ENCODE results near the gene SLC16A3.
"Not testable (repeated sequence)": the region's sequence is repeated elsewhere in the genome, so short reads cannot be mapped to it uniquely, and the experiment has no call there.

The SLC16A3 gene

DNA sequence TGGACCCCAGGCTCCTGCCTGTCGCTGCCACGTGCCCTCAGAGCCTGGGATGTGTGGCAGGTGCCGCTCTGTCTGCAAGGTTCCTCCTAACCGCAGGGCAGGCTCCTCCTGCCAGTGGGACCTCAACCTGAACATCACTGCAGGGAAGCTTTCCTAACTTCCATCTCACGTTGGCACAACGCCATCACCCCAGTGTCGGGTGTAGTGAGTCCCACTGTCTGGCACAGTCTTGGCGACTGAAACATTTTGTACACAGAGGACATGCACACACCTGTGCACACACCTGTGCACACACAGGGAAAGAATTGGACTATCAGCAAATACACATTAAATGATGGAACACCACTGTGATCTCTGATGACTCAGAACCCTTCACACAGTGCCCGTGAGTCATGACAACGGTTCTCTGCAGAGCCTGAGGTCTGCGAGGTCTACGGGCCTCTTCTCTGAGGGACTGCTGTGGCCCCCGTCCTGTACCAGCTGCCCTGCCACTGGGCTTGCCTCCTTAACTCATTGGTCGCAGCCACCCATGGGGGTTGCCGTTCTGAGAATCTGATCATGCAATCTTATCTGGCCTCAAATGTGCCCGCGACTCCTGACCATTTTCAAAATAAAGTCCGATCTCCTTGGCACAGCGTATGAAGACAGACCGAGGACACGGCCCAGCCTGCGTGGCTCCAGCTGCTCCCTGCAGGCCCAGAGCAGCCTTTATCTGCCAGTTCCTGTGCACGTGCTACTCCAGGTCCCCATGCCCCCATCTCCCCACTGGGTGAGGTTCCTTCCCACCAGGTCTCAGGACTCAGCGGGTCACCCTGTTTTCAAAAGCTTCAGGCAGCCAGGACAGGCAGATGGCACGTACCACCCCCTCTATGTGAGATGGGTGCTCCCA is 23.8 kb upstream of the SLC16A3 start:
- DNase-seq = no peak

- peak; percentile 62 for DNase-seq
These were observed 22.9 kb upstream of the SLC16A3 start for GRCh38 chr17:82205720-82206508.

- not testable (repeated sequence) for DNase-seq
These were observed 18.2 kb upstream of the SLC16A3 start for GRCh38 chr17:82210655-82211054.

DNA sequence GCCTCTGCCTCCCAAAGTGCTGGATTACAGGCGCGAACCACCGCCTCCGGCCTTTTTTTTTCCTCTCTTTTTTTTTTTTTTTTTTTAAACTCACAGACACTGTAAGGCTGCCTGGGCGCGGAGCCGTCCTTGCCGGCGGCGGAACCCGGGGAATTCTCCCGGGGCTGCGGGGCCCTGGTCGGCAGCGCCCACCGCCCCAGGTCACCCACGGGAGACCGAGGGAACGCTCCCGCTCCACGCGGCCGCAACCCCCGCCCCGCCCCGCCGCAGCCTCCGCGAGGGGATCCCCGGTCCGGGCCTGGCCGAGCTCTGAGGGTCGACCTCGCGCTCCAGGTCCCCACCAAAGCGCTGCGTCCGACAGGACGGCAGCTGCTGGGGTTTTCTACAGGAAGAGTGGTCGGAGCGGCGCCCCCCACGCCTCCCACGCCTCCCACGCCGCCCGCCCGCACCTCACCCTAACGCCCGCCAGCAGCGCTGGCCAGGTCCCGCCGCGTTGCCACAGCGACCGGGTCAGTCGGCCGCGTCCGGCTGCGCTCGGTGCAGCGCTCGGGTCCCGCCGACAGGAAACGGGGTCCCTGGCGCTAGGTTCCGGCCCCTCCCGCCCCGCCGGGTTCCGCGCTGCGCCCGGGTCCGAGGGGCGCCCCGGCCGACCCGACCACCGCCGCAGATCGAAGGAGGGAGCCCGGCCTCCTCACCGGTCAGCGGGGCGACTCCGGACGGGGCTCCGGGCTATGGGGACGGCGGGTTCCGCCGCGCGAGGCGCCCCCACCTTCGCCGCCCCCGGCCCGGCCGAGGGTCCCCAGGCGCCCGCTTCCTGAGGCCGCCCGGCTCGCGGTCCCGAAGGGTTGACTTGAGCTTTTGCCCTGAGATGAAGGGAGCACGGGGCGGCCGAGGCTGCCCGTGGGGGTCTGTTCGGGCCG is 16.3 kb upstream of the SLC16A3 start, which contains the start of gene CCDC57:
TSS of gene CCDC57 (minus strand) at position 512 of the 920 bp plus-strand sequence. CDS start 10,898 bp downstream, outside the sequence.
- peak; percentile 35 for DNase-seq

GRCh38 chr17:82213251-82214011 is 15.4 kb upstream of the SLC16A3 start:
- DNase-seq = peak; percentile 49

DNA sequence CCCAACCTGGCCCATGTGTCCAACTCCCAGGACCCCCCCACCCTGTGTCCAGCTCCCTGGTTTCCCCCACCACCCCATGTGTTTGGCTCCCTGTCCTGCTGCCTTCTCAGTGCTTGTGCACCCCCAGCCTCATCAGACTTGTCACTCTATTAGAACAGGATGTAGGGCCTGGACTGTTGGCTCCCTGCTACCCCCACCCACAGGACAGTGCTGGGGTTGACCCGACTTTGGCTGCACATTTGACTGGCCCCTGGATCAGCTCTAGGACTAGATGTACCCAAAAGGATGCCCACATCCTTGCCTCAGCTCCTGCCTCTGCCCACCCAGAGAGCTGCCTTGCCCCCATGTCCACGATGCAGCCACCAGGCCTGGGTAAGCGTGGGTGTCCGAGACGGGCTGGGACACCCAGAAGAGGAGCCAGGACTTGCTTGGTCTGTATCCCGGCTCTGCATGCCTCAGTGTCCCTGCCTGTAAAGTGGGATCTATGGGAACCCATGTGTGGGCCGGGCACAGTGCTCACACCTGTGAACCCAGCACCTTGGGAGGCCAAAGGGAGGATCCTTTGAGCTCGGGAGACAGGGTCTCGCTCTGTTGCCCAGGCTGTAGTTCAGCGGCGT is 14.7 kb upstream of the SLC16A3 start:
- DNase-seq = no peak

DNA sequence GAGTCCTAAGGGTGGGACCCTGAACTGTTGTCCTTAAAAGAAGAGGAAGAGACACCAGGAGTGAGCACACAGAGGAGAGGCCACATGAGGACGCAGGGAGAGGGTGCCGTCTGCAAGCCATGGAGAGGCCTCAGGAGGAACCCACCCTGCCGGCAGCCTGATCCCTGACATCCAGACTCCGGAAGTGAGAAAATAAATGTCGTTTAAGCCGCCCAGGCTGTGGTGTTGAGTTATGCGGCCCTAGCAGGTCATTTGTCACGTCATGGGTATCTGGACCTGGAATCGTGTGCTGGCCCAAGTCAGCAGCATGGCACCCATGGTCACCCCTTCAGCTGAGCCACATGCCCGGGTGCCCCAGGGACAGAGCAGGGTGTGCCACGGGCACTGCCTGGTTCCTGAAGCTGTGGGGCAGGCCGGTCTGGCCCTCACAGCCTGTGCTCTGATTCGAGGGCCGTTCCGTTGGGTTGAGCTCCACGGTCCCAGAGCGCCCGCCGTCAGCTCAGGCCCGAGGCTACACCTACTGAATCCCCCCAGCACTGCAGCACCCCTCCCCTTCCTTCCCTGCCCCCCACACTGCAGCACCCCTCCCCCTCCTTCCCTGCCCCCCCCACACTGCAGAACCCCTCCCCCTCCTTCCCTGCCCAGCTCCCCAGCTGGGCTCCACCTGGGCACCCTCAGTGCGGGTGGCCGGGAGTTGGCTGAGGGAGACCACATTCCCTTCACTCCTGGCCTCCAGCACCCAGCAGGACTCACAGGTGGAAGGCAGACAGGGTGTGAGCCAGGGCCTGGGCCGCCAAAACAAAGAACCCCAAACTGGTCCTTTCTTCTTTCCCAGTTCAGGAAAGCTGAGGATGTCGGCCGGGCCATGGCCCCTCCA is 13.5 kb upstream of the SLC16A3 start:
- DNase-seq = no peak

DNA sequence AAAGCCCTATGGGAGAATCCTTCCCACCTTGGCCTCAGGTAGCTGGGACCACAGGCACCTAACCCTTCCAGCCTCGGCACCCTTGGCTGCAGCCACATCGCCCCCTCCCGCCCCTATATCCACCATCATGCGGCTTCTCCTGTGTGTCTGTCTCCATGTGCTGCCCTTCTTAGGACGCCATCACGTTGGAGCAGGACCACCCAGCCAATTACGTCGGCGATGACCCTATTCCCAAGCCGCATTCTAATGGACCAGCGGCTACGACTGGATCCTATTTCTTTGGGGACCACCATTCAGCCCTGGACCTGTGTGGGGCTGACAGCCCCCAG is 12.9 kb upstream of the SLC16A3 start:
- DNase-seq = no peak

DNA sequence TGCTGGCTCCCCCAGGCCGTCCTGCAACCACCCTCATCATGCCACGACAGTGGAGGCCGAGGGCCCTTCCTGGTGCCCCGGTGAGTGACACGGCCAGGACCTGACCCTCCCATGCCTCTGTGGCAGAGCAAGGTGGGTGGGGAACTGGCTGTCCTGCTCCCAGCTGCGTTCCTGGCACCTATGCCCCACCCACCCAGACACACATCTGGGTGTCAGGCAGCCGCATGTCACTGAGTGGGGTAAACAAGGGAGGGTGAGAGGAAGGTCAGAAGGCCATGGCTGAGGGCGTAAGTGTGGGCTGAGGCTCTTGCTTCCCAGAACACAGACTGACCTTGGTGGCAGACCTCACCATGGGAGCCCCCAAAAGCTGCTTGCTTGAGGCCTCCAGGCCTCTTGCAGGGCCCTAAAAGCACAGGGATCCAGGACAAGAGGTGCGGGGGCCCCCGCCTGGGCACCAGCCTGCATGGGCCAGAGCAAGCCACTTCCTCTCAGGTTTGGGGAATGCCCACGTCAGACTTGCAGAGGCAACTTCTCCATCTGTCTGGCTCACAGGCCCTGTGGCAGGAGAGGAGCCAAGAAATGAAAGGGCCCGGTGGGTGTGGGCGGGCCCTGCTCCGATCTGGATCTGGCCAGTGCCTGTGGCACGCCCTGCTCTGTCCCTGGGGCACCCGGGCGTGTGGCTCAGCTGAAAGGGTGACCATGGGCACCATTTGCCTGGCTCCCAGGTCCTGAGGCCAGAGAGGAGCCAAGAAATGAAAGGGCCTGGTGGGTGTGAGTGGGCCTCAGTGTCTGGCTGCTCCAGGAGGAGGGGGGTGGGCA is 12.3 kb upstream of the SLC16A3 start:
- DNase-seq = no peak

- DNase-seq = no peak
These were observed 11.7 kb upstream of the SLC16A3 start for GRCh38 chr17:82217120-82217529.

GRCh38 chr17:82217530-82218204 is 11.2 kb upstream of the SLC16A3 start:
- no peak for DNase-seq

DNA sequence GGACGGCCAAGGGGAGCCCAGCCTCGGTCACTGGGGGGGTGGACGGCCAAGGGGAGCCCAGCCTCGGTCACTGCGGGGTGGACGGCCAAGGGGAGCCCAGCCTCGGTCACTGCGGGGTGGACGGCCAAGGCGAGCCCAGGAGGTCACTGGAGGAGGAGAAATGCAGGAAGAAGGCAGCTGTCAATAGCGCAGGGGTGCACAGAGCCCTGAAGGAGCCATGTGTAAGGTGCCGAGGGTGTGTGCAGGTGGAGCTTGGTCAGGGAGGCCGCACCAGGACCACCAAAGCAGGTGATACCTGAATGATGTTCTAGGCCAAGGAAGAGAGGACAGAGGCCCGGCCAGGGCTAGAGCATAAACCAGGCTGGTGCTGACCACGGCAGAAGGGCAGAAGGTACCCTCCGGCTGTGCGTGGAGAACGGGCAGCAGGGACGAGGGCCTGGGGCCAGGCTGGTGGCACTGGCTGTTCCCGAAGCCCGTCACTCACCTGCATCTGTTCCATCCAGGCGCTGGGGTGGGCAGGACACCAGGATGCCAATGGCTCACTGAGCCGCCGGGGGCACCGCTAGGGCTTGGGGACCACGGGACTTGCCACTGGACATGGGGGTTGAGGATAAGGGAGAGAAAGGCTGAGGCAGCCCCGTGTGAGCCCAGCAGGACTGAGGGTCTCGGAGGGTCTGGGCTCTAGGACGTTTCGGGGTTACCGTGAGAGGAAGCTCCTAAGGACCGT is 10.3 kb upstream of the SLC16A3 start:
- no peak for DNase-seq

DNA sequence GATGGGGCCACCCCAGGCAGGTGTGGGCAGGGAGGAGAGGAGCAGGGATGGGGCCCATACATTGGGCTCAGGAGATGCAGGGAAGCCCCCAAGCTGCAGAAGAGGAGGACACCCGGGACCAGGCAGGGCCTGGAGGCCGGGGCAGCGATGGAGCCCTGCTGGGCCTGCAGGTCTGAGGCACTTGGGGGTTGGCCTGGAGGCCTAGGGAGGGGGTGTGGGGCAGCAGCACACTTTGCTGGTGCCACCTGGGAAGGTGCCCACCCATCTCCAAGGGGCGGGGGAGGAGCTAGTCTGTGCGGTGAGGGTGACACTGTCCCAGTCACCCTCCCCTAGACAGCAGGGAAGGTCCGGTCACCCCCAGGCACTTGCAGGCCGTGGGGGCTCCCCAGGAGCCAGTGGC is 9.8 kb upstream of the SLC16A3 start:
- DNase-seq = no peak

- no peak for DNase-seq
These were observed 8.8 kb upstream of the SLC16A3 start for GRCh38 chr17:82219753-82220709.

DNA sequence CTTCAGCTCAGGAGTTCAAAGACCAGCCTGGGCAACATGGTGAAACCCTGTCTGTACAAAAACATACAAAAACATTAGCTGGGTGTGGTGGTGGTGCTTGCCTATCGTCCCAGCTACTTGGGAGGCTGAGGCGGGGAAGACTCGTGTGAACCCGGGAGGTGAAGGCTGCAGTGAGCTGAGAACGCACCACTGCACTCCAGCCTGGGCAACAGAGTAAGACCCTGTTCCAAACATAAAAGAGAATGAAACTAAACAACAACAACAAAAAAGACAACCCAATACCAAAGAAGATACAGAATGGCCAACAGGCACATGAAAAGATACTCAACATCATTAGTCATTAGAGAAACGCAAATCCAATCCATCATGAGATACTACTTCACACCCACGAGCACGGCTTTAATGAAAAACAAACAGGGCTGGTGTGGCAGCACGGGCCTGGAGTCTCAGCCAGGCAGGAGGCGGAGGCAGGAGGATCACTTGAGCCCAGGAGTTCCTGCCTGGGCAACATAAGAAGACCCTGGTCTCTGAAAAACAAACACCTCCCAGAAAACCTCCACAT is 7.4 kb upstream of the SLC16A3 start:
- DNase-seq = no peak

- DNase-seq = no peak
These were observed 6.0 kb upstream of the SLC16A3 start for GRCh38 chr17:82222816-82223215.

DNA sequence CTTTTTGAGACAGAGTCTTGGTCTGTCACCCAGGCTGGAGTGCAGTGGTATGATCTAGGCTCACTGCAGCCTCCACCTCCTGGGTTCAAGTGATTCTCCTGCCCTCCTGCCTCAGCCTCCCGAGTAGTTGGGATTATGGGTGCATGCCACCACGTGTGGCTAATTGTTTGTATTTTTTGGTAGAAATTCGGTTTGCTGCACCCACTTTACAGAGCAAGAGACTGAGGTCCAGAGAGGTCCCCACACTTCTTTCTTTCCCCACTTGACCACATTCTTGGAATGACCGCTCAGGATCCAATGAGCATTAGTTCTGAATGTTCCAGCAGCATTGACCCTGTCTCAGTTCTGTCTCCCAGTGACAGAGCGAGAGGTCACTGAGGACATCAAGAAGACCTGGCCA is 5.3 kb upstream of the SLC16A3 start:
- DNase-seq = no peak

Data from effector CD8-positive, alpha-beta T cell (primary cell).